ENCODE results near the gene TRPM3.

DNA sequence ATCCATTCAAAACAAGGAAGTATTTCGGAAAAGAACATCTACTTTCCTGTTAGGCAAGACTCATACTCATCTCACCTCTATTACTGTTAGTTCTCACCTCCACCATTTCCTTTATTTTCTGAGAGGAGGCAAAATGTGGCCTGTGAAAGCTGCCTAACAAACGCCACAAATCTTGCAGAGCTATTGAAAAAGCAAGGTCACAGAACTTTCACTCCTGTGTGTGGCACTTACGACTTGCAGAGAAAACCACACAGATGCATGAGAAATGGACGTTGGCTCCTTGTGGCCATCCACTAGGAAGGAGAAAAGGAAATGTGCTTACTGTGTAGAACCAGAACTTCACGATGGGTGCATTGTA lies 511.2 kb downstream of the TRPM3 start:
- TF ChIP-seq, protein P1, sequence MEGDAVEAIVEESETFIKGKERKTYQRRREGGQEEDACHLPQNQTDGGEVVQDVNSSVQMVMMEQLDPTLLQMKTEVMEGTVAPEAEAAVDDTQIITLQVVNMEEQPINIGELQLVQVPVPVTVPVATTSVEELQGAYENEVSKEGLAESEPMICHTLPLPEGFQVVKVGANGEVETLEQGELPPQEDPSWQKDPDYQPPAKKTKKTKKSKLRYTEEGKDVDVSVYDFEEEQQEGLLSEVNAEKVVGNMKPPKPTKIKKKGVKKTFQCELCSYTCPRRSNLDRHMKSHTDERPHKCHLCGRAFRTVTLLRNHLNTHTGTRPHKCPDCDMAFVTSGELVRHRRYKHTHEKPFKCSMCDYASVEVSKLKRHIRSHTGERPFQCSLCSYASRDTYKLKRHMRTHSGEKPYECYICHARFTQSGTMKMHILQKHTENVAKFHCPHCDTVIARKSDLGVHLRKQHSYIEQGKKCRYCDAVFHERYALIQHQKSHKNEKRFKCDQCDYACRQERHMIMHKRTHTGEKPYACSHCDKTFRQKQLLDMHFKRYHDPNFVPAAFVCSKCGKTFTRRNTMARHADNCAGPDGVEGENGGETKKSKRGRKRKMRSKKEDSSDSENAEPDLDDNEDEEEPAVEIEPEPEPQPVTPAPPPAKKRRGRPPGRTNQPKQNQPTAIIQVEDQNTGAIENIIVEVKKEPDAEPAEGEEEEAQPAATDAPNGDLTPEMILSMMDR (IDR thresholded peaks at IDR 0.05; ENCODE audit: low read length), result no peak
- no peak for TF ChIP-seq EZH2 (optimal IDR thresholded peaks at IDR 0.05; ENCODE audit: low read depth, low read length)
